HS-27A (cell line): Measurements from ENCODE around the gene ACER1.

Source experiments
- DNase-seq: peaks from one replicate; pipeline ENCODE4 v3.0.0-alpha.2; 2012; ENCODE audit warnings: low read depth, missing footprints

The ACER1 gene

DNA sequence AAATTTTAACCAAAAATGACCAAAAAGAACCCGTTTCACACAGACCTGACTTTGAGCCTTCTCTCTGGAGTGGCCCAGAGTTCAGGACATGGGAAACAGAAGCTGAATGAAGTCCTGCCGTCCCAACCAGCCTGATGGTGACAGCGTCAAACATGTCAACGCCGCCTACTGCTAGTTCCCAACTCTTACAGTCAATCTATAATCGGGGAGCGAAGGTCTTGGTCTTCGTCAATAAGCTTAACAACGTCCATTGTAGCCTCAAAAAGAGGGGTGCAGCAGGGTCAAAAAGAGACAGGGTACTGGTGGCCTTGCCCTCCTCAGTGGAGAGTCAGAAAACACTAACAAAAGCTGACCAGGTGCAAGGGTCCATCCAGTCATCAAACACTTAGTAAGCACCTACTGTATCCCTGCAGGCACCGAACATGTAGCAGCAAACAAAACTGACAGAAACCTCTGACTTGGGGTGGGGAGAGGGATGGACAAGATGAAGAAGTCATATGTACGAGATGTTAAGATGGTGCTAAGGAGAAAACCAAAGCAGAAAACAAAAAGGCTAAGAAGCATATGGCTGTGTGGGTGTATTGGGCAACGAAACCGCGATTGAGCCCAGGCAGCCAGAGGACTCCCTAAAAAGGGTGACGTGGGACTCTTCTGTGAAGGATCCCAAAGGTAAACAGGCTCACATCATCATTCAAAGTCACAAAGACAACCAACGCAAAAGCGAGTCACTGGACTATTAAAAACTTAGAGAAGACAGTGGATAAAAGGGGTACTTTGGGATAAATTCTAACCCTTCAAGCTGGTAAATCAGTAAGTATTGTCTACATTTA, 65.6 kb downstream of the ACER1 start:
- DNase-seq = no peak

DNA sequence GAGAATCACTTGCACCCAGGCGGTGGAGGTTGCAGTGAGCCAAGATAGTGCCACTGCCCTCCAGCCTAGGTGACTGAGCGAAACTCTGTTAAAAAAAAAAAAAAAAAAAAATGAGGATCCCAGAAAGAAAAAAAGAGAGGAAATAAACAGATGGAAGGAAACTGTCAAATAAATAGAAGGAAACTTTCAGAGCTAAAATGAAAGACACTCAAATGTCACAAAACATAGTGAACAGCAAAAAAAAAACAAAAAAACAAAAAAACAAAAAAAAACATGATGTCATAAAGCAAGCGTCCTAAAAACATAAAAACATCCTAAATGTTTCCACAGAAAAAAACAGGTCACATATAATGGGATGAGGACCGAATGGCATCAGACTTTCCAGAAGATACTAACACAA, 68.6 kb downstream of the ACER1 start:
- no peak for DNase-seq

DNA sequence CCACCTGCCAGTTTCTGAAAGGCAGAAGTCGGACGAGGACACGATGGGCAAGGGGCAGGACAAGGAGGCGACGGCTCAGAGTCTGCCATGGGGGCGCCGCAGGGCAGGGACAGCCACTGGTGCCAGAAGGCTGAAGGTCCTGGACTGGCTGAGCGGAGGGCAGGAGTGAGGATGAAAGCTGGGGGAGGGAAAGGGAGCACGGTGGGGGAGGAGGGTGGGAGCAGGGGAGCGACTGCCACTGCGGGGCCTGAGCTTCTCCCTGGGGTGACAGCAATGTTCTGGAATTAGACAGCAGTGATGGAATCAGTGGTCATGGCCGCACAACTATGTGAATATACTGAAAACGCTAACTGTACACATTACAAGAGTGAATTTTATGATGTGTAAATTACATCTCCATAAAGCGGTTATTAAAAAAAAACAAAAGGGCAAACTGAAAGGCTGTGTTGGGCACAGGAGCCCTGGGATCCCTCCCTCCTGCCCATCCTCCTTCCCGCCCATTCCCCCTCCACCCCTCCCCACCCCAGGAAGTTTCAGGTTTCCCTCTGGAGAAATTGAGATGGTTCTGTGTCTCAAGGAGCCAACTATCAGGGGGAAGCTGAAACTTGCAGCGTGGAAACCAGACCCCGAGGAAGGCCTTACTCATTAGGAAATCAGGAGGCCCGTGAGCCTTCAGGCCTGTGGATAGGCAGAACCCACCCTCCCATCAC, 69.5 kb downstream of the ACER1 start:
- DNase-seq = no peak

DNA sequence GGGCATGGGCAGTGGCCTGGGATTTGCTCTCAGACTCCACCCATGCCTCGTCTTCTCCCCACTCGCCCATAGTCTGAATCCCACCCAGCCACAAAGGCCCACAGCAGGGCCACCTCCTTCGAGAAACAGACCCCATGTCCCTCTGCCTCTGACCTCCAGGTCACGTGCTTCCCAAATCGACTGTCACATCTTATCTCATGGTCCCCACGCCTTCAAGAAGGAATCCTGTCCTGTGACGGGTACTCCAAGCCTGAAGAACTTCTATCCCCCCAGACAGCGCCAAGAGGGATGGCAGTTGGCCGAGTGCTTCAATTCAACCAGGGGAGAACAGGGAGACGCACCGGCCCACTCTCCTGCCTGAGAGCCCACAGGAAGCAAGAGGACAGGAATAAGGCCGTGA, 70.1 kb downstream of the ACER1 start:
- no peak for DNase-seq

DNA sequence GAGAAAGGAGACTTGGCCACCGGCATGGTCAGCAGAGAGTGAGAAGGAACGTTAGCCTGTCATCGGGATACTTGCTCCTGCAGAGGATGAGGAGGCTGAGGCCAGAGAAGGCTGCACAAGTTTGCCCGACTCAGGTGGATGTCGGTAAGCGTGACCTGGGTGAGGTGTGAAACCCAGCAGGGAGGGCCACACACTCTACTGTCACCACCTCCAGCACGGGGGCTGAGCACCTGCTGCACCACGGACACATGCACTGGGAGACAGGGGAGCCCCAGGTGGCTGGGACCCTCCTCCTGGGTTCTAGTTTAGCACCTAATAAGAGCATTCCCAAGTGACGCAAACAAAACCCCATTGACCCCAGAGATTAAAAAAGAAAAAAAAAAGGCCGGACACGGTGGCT, 70.9 kb downstream of the ACER1 start:
- DNase-seq = no peak

DNA sequence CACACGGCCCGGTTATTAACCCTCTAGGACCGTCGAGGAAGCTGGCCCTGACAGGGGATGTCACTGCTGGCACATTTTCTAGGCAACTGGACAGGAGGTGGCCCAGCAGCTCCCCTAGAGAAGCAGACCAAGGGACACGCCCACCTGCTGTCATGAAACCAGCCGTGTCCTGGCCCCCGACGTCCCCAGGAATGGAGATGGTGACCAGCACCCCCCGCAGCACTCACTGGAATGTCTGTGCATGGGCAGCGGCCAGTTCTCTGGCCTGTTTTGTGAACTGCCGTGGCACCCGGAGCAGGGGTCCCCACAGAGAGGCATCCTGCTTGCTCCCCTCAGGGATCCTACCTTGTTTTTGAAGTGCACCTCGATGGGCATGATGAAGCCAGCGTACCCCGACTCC, 71.5 kb downstream of the ACER1 start:
- DNase-seq = no peak

DNA sequence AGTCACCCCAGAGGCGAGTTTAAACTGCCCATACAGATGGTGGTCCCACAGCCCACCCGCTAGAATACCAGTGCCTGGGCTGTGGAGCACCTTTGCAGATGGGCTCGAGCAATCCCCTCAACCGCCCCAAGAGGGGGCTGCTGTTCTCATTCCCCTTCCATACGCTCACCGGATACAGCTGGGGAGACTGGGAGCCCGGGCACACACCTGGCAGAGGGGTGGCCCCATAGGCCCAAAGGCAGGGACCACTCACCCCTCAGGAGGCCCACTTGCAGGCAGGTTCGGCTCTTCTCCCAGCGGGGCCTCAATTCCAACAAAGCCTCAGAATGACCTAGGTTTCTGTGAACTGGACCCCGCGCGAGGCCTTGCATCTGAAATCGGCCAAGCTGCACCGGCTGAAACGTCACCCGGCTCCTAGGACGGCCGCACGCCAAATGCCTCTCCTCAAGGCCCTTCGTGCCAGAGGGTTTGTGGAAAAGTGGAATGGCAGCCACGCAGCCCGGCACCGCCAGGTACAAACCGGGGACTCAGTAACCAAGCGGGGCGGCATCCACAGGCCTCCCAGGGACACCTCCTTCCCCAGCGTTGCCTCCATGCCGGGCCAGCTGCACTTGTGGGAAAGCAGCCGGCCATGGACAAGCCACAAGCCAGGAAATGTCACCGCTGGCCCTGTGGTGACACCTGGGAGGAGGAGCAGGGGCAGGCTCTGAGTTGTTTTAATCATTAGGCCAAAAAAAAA, 72.3 kb downstream of the ACER1 start:
- DNase-seq = no peak

DNA sequence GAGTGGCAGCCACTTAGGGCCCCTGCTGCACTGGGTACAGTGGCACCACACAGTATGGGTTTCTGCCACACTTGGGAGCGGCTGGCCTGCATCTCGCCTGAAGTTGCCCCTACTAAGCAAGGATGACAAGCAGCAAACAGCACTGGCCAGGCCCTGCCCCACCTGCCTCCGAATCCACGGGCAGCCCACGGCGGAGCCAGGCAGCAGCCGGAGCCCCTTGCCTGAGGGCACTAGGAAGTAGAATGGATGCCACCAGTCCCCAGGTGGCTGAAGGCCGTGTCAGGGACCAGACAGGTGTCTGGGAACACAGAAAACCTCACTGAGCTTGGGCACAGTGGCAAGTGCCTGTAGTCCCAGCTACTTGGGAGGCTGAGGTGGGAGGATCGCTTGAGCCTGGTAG, 73.0 kb downstream of the ACER1 start:
- no peak for DNase-seq

DNA sequence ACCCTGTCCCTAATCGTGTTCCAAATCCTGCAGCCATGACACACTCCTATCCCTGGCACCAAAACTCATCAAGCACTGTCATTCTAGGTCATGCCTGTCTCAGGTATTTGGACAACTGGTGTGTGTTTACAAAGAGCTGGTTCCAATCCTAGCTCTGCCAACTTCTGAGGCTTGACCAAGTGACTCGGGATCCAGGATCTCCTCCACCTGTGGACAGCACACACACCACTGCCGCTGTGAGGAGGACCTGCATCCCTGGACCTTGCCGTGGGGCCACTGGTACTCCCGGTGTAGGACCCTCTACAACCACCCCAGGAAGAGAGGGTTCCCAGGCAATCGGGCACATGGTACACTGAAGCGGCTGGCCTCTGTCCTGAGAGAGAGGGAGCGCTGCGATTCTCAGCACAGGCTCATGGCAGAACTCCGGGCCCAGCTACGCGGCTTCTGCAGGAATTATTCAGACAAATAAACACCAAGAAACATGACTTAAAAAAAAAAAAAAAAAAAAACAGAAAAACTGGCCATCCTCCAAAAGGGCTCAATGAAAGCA, 74.0 kb downstream of the ACER1 start:
- no peak for DNase-seq

DNA sequence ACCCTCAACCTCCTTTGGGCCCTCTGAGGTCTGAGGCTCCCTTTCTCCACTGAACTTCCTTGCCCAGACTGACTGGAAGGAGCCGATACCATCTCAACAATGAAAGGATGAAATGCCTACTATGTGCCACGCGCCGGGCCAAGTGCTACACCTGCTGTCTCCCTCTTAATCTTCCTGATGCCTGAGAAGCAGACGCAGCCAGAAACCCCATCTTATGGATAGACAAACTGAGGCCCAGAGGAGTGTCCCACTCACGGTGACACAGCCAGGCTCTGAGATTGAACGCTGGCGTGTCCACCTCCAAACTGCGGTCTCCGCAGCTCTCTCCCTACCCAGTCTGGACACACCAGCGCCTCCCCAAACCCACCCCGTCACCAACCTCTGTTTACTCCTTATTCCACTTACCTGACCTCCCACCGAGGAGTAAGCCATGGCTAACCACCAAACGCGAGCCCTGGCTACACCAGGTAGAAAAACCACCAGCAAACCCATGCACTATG, 74.5 kb downstream of the ACER1 start:
- DNase-seq = no peak
